Lung (tissue), 12 donors: ENCODE data around the gene EIF2D. TPM values are rescaled to one million over a fixed set of nuclear protein-coding genes. Genes with fewer than 3 reads are reported as not detected.

Experiments used
- ATAC-seq: fragments of 200-7000 bp; cut with Tn5 transposase; one replicate; pipeline ENCODE4 v1.9.1; 2020; ENCODE audit warnings: moderate number of reproducible peaks; ENCODE audit not compliant: insufficient read depth, low FRiP score
- DNase-seq, 3 donors: peaks; one replicate each; pipeline ENCODE4 v3.0.0-alpha.2; 2013 to 2017
- H3K27ac ChIP-seq, 2 donors: one replicate each; pipeline ENCODE4 v1.5.1; 2013; ENCODE audit warnings: mild to moderate bottlenecking in 2 of 2, moderate library complexity in 2 of 2, control low read depth in 1 of 2, inconsistent platforms in 1 of 2, low read depth in 1 of 2, low read length in 1 of 2
- H3K27me3 ChIP-seq, 3 donors: one replicate each; pipeline ENCODE4 v1.5.1; 2013; ENCODE audit warnings: low read length in 2 of 3; ENCODE audit not compliant: control insufficient read depth in 3 of 3, insufficient read depth in 3 of 3
- H3K36me3 ChIP-seq, 4 donors: one replicate each; pipeline ENCODE4 v1.5.1; 2013; ENCODE audit warnings: low read length in 4 of 4, mild to moderate bottlenecking in 1 of 4, moderate library complexity in 1 of 4; ENCODE audit not compliant: control insufficient read depth in 4 of 4, insufficient read depth in 4 of 4
- H3K4me1 ChIP-seq, 5 donors: one replicate each; pipeline ENCODE4 v1.5.1; 2013; ENCODE audit warnings: low read length in 5 of 5, mild to moderate bottlenecking in 2 of 5, moderate library complexity in 1 of 5; ENCODE audit not compliant: control insufficient read depth in 5 of 5, insufficient read depth in 5 of 5
- H3K4me3 ChIP-seq: one replicate; pipeline ENCODE4 v1.5.1; 2013; ENCODE audit warnings: mild to moderate bottlenecking, control low read depth, moderate library complexity
- H3K9ac ChIP-seq, 2 donors: one replicate each; pipeline ENCODE4 v1.5.1; 2013; ENCODE audit warnings: low read length in 2 of 2, control low read depth in 1 of 2; ENCODE audit not compliant: insufficient read depth in 1 of 2
- H3K9me3 ChIP-seq, 4 donors: one replicate each; pipeline ENCODE4 v1.5.1; 2013; ENCODE audit warnings: low read length in 3 of 4, mild to moderate bottlenecking in 1 of 4, moderate library complexity in 1 of 4; ENCODE audit not compliant: control insufficient read depth in 4 of 4, insufficient read depth in 3 of 4
- CTCF ChIP-seq: IDR thresholded peaks from 2 replicates; pipeline ENCODE4 v1.5.1; 2012; ENCODE audit warnings: mild to moderate bottlenecking; ENCODE audit errors: control extremely low read depth, extremely low read depth
- WGBS, 2 donors: extraction: QIAGEN DNeasy Blood & Tissue Kit; methylation state at CpG; one replicate each; pipeline ENCODE4 v1.1.7; 2013; 5-methylcytosine and 5-hydroxymethylcytosine counted together
- polyA plus RNA-seq, 2 donors: library from polyadenylated mRNA; stranded (reverse); fragments of 200-250 nt; gene quantifications; one replicate each; pipeline ENCODE4 v1.2.1, GENCODE V29; 2013
- total RNA-seq, 2 donors: library from RNA; depleted of rRNA in 1 of 2; stranded (reverse); fragments of >200 nt in 1 of 2; gene quantifications; one replicate each; pipeline ENCODE4 v1.2.1, GENCODE V29; 2014 to 2021
- donor health status: control.
- donor health status: control.
- donor health status: Bipolar disorder and iron deficiency.
- donor health status: healthy.
- donor health status: DM: yes; HTN: yes; CAD: no.

Gene EIF2D
- total and polyA plus RNA-seq, 4 donors = 27.7 to 78.9 (median 43.2) TPM

- Histone ChIP-seq H3K4me3 (no peak overlapping the region), H3K9me3 (no peaks in the 10 kb centered on the region), H3K4me1 (peaks cover 0 to 9% (median 5%) of the 10 kb centered on the region in 5 donors), H3K27ac (no peak overlapping the region), H3K27me3 (no peaks in the 10 kb centered on the region), H3K36me3 (peaks cover 0 to 18% (median 8%) of the 10 kb centered on the region in 4 donors), H3K9ac (no peak overlapping the region)
- no peak for TF ChIP-seq CTCF
- WGBS, 2 donors = 61 to 65% methylated on average over 4 of the region's 4 CpGs
- DNase-seq = peak in 2 of 3 donors; percentile 26 to 39
- ATAC-seq = no peak
Measured at GRCh38 chr1:206609229-206609991, 2.9 kb downstream of the EIF2D start.

- ATAC-seq = no peak
- H3K4me3 ChIP-seq = no peak overlapping the region
- H3K27ac ChIP-seq = no peak overlapping the region
- peaks cover 0 to 9% (median 5%) of the 10 kb centered on the region in 5 donors for H3K4me1 ChIP-seq
- peaks cover 4 to 22% (median 10%) of the 10 kb centered on the region in 4 donors for H3K36me3 ChIP-seq
- peak; percentile 48 for TF ChIP-seq CTCF
- peak in 1 of 3 donors; percentile 26 for DNase-seq
- H3K9ac ChIP-seq = no peak overlapping the region
- no peaks in the 10 kb centered on the region for H3K27me3 ChIP-seq
- WGBS, 2 donors = 74 to 78% methylated on average over 7 of the region's 7 CpGs
- H3K9me3 ChIP-seq = no peaks in the 10 kb centered on the region
Measured at GRCh38 chr1:206608108-206608698, 4.1 kb downstream of the EIF2D start.

- H3K9ac ChIP-seq = no peak overlapping the region
- H3K9me3 ChIP-seq = no peaks in the 10 kb centered on the region
- no peak for TF ChIP-seq CTCF
- DNase-seq = no peak
- WGBS, 2 donors = 70 to 72% methylated on average over 3 of the region's 3 CpGs
- peaks cover 0 to 9% (median 5%) of the 10 kb centered on the region in 5 donors for H3K4me1 ChIP-seq
- peaks cover 9 to 29% (median 20%) of the 10 kb centered on the region in 4 donors for H3K36me3 ChIP-seq
- H3K4me3 ChIP-seq = no peak overlapping the region
- no peak for ATAC-seq
- H3K27ac ChIP-seq = no peak overlapping the region
- H3K27me3 ChIP-seq = no peaks in the 10 kb centered on the region
Measured at GRCh38 chr1:206606867-206607266, 5.4 kb downstream of the EIF2D start.
